Neural progenitor cell (in vitro differentiated cells): ENCODE data around the gene KDM3B. TPM values are rescaled to one million over a fixed set of nuclear protein-coding genes. Genes with fewer than 3 reads are reported as not detected.

Source experiments
- DNase-seq: peaks from one replicate; pipeline ENCODE4 v3.0.0-alpha.2; 2016; ENCODE audit warnings: low spot score
- H2AFZ ChIP-seq: fragments of 200-600 bp; sonication (generic); replicated peaks from 2 replicates; pipeline ENCODE4 v1.6.1; 2016; ENCODE audit warnings: antibody characterized with exemption
- H3F3A ChIP-seq: fragments of 200-600 bp; sonication (generic); 2 replicates; pipeline ENCODE4 v1.6.1; 2016; ENCODE audit warnings: antibody characterized with exemption, low read depth
- H3K27ac ChIP-seq: fragments of 200-600 bp; sonication (generic); 2 replicates; pipeline ENCODE4 v1.5.1; 2016; ENCODE audit warnings: mild to moderate bottlenecking
- H3K27me3 ChIP-seq: fragments of 200-600 bp; sonication (generic); 2 replicates; pipeline ENCODE4 v1.6.1; 2016; ENCODE audit warnings: mild to moderate bottlenecking, moderate library complexity
- H3K36me3 ChIP-seq: fragments of 200-600 bp; sonication (generic); 2 replicates; pipeline ENCODE4 v1.5.1; 2016
- H3K4me1 ChIP-seq: fragments of 200-600 bp; sonication (generic); 2 replicates; pipeline ENCODE4 v1.6.1; 2016; ENCODE audit warnings: mixed run types
- H3K4me2 ChIP-seq: fragments of 200-600 bp; sonication (generic); 2 replicates; pipeline ENCODE4 v1.6.1; 2016
- H3K4me3 ChIP-seq: fragments of 200-600 bp; sonication (generic); 2 replicates; pipeline ENCODE4 v1.5.1; 2016
- H3K79me2 ChIP-seq: fragments of 200-600 bp; sonication (generic); 2 replicates; pipeline ENCODE4 v1.6.1; 2016; ENCODE audit warnings: low read depth
- H3K9ac ChIP-seq: fragments of 200-600 bp; sonication (generic); 2 replicates; pipeline ENCODE4 v1.6.1; 2016
- H3K9me3 ChIP-seq: fragments of 200-600 bp; sonication (generic); 2 replicates; pipeline ENCODE4 v1.5.1; 2016; ENCODE audit warnings: low read depth
- H4K20me1 ChIP-seq: fragments of 200-600 bp; sonication (generic); 2 replicates; pipeline ENCODE4 v1.6.1; 2016; ENCODE audit warnings: low read depth
- H3K27ac Mint-ChIP-seq: 3 replicates; pipeline ENCODE4 v1.8.0; 2021; ENCODE audit warnings: mixed read lengths
- H3K27me3 Mint-ChIP-seq: 2 replicates; pipeline ENCODE4 v1.8.0; 2022; ENCODE audit warnings: low read depth, mild to moderate bottlenecking, inconsistent platforms, moderate library complexity, mixed read lengths; ENCODE audit not compliant: insufficient read depth
- H3K36me3 Mint-ChIP-seq: 3 replicates; pipeline ENCODE4 v1.8.0; 2021; ENCODE audit warnings: mixed read lengths
- H3K4me1 Mint-ChIP-seq: 3 replicates; pipeline ENCODE4 v1.8.0; 2021; ENCODE audit warnings: mixed read lengths
- H3K4me3 Mint-ChIP-seq: 3 replicates; pipeline ENCODE4 v1.8.0; 2021; ENCODE audit warnings: mild to moderate bottlenecking, moderate library complexity, mixed read lengths
- H3K9me3 Mint-ChIP-seq: 3 replicates; pipeline ENCODE4 v1.8.0; 2020; ENCODE audit warnings: mixed read lengths
- CTCF ChIP-seq: fragments of 200-600 bp; sonication (generic); IDR thresholded peaks from 2 replicates; pipeline ENCODE4 v1.5.1; 2017; ENCODE audit warnings: antibody characterized with exemption, mild to moderate bottlenecking
- EZH2 ChIP-seq: fragments of 200-600 bp; sonication (generic); IDR thresholded peaks from 2 replicates; pipeline ENCODE4 v1.6.1; 2017; ENCODE audit warnings: antibody characterized with exemption, mild to moderate bottlenecking, moderate library complexity
- EZH2phosphoT487 ChIP-seq: fragments of 200-600 bp; sonication (generic); IDR thresholded peaks from 2 replicates; pipeline ENCODE4 v1.6.1; 2017; ENCODE audit warnings: antibody characterized with exemption
- total RNA-seq: library from RNA; depleted of rRNA; stranded (reverse); fragments of >200 nt; gene quantifications from 2 replicates; pipeline ENCODE4 v1.2.3, GENCODE V29; 2015; ENCODE audit warnings: low replicate concordance

KDM3B gene
- total RNA-seq, 1 donor from 2014 or later = 136 TPM

GRCh38 chr5:138452720-138453119 lies 100.2 kb downstream of the KDM3B start:
- DNase-seq = no peak
- peaks cover 42% of the 10 kb centered on the region for H3K4me1 Mint-ChIP-seq

GRCh38 chr5:138453590-138453989 lies 101.1 kb downstream of the KDM3B start:
- Histone ChIP-seq H3K27ac (no peak overlapping the region), H3K4me2 (no peak overlapping the region), H3K9ac (no peak overlapping the region), H3K79me2 (no peaks in the 10 kb centered on the region), H3K27me3 (no peaks in the 10 kb centered on the region), H3K36me3 (no peaks in the 10 kb centered on the region), H3K4me3 (no peak overlapping the region), H3F3A (no peaks in the 10 kb centered on the region), H3K4me1 (peaks cover 28% of the 10 kb centered on the region), H2AFZ (no peak overlapping the region), H4K20me1 (no peaks in the 10 kb centered on the region), H3K9me3 (no peaks in the 10 kb centered on the region)
- H3K9me3 Mint-ChIP-seq = no peaks in the 10 kb centered on the region
- TF ChIP-seq CTCF = no peak
- TF ChIP-seq EZH2 = no peak
- TF ChIP-seq EZH2phosphoT487 = no peak
- no peak overlapping the region for H3K4me3 Mint-ChIP-seq
- H3K27ac Mint-ChIP-seq = no peak overlapping the region
- H3K36me3 Mint-ChIP-seq = no peaks in the 10 kb centered on the region
- peaks cover 41% of the 10 kb centered on the region for H3K4me1 Mint-ChIP-seq
- peaks cover 12% of the 10 kb centered on the region for H3K27me3 Mint-ChIP-seq
- no peak for DNase-seq

More at GRCh38 chr5:138452720-138453119, 100.2 kb downstream of the KDM3B start:
- Histone ChIP-seq H3K27ac (no peak overlapping the region), H2AFZ (no peak overlapping the region), H3K4me2 (no peak overlapping the region), H3K4me1 (peaks cover 27% of the 10 kb centered on the region), H3K9ac (no peak overlapping the region), H3K79me2 (no peaks in the 10 kb centered on the region), H3K36me3 (no peaks in the 10 kb centered on the region), H3K27me3 (no peaks in the 10 kb centered on the region), H3F3A (no peaks in the 10 kb centered on the region), H4K20me1 (no peaks in the 10 kb centered on the region), H3K4me3 (no peak overlapping the region), H3K9me3 (no peaks in the 10 kb centered on the region)
- Mint-ChIP-seq H3K36me3 (no peaks in the 10 kb centered on the region), H3K27ac (no peak overlapping the region), H3K4me3 (no peak overlapping the region), H3K27me3 (peaks cover 12% of the 10 kb centered on the region), H3K9me3 (no peaks in the 10 kb centered on the region)
- TF ChIP-seq EZH2phosphoT487 = no peak

DNA sequence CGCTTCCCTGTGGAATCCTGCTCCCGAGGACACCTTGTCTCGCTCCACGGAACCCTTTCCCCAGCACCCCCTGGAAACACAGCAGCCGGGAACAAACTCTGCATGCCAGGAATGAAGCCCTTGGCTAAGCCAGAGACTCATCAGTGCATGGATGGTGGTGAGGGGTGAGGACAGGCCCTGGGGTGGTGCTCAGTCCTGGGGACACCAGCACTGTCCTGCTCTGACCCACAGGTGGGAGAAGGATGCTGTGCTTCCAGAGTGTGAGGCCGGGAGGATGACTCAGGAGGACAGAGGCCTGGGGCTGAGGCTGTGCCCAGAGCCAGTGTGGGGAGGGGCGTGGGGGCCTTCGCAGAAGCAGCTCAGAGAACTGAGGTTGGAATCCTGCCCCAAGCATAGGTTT lies 101.6 kb downstream of the KDM3B start:
- H2AFZ ChIP-seq = no peak overlapping the region
- H3K4me1 ChIP-seq = peaks cover 25% of the 10 kb centered on the region
- Mint-ChIP-seq H3K36me3 (no peaks in the 10 kb centered on the region), H3K9me3 (no peaks in the 10 kb centered on the region), H3K27me3 (peaks cover 14% of the 10 kb centered on the region), H3K4me1 (peaks cover 41% of the 10 kb centered on the region), H3K4me3 (no peak overlapping the region), H3K27ac (no peak overlapping the region)
- no peaks in the 10 kb centered on the region for H3K36me3 ChIP-seq
- TF ChIP-seq EZH2 (no peak), CTCF (no peak), EZH2phosphoT487 (no peak)
- H3K4me2 ChIP-seq = no peak overlapping the region
- H3K79me2 ChIP-seq = no peaks in the 10 kb centered on the region
- no peaks in the 10 kb centered on the region for H4K20me1 ChIP-seq
- H3K4me3 ChIP-seq = no peak overlapping the region
- no peak for DNase-seq
- H3F3A ChIP-seq = no peaks in the 10 kb centered on the region
- H3K9me3 ChIP-seq = no peaks in the 10 kb centered on the region
- no peak overlapping the region for H3K9ac ChIP-seq
- no peak overlapping the region for H3K27ac ChIP-seq
- H3K27me3 ChIP-seq = no peaks in the 10 kb centered on the region

DNA sequence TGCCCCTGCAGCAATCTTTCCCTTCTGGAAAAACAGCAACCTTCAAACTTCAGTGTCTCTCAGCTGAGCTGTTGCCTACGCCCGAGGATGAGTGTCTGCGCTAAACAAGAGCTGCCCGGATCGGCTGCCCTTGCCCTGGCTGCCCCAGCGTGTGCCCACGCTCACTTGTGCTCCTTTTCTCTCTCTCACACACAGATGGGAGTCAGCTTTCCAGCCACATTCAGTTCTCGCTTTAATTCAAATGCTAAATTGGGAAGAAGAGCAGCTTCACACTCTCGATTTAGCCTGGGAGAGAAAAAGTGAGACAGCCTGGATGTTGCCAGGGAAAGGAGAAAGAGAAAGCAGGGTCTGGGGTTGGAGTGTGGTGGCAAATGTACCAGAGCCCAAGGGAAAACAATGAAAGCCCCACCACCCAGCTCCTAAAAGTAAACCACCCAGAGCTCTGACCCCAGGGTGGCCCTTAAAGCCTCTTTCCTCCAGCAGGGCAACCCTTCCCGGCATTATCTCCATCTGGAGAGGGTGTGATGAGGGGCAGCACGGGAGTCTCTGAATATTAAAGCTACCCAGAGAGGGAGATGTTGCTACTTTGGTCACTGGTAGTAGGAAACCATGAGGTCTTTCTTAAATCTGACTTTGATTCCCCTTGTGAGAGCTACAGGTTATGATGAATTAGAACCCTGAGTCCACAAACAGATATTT lies 102.9 kb downstream of the KDM3B start:
- no peak overlapping the region for H3K27ac ChIP-seq
- H3K4me3 Mint-ChIP-seq = no peak overlapping the region
- no peaks in the 10 kb centered on the region for H3K36me3 ChIP-seq
- H3K9me3 ChIP-seq = no peaks in the 10 kb centered on the region
- peak overlapping the region; percentile 71 for H2AFZ ChIP-seq
- H3F3A ChIP-seq = no peaks in the 10 kb centered on the region
- peak overlapping the region; percentile 8 for H3K4me2 ChIP-seq
- peaks cover 14% of the 10 kb centered on the region for H3K27me3 Mint-ChIP-seq
- peaks cover 18% of the 10 kb centered on the region for H3K4me1 ChIP-seq
- H3K9ac ChIP-seq = no peak overlapping the region
- H3K27ac Mint-ChIP-seq = peak overlapping the region; percentile 57
- no peaks in the 10 kb centered on the region for H3K27me3 ChIP-seq
- peaks cover 31% of the 10 kb centered on the region for H3K4me1 Mint-ChIP-seq
- no peaks in the 10 kb centered on the region for H3K9me3 Mint-ChIP-seq
- no peak overlapping the region for H3K4me3 ChIP-seq
- H3K36me3 Mint-ChIP-seq = no peaks in the 10 kb centered on the region
- H3K79me2 ChIP-seq = no peaks in the 10 kb centered on the region
- TF ChIP-seq EZH2phosphoT487 (no peak), CTCF (no peak), EZH2 (no peak)
- no peaks in the 10 kb centered on the region for H4K20me1 ChIP-seq
- no peak for DNase-seq
